NCI-H748 treated with DMSO at 0.1 percent for 48 hours (cell line): ENCODE measurements around the gene KDM6B.
A peak's percentile ranks its signal among the peaks of the same experiment; 100 is the strongest.
"Not testable (repeated sequence)": the region's sequence is repeated elsewhere in the genome, so short reads cannot be mapped to it uniquely, and the experiment has no call there.

Experiments used
- DNase-seq: peaks from one replicate; lab custom pipeline; 2025; lab: John Stamatoyannopoulos, UW

The KDM6B gene

GRCh38 chr17:7833795-7834541 is at the start of gene KDM6B:
KDM6B (plus strand) TSS chr17:7834217; CDS start chr17:7845555, 11,338 bp downstream.
- DNase-seq, result peak; percentile 93

- DNase-seq, result no peak
Measured at GRCh38 chr17:7786866-7787265, 47.2 kb upstream of the KDM6B start.

GRCh38 chr17:7789131-7789530 is 44.9 kb upstream of the KDM6B start:
- no peak for DNase-seq

- no peak for DNase-seq
Measured at GRCh38 chr17:7790150-7790549, 43.9 kb upstream of the KDM6B start.

- no peak for DNase-seq
Measured at GRCh38 chr17:7792611-7793010, 41.4 kb upstream of the KDM6B start.

GRCh38 chr17:7794075-7794663 is 39.8 kb upstream of the KDM6B start:
- DNase-seq, result no peak

- no peak for DNase-seq
Measured at GRCh38 chr17:7797976-7798375, 36.0 kb upstream of the KDM6B start.

- no peak for DNase-seq
Measured at GRCh38 chr17:7798839-7799238, 35.2 kb upstream of the KDM6B start.

- DNase-seq, result no peak
Measured at GRCh38 chr17:7803981-7804380, 30.0 kb upstream of the KDM6B start.

GRCh38 chr17:7806587-7806986 is 27.4 kb upstream of the KDM6B start:
- DNase-seq, result no peak

GRCh38 chr17:7807206-7807605 is 26.8 kb upstream of the KDM6B start:
- DNase-seq, result no peak

GRCh38 chr17:7809086-7809790 is 24.8 kb upstream of the KDM6B start:
- no peak for DNase-seq

GRCh38 chr17:7809791-7810343 is 24.1 kb upstream of the KDM6B start:
- DNase-seq, result not testable (repeated sequence)

GRCh38 chr17:7811251-7811650 is 22.8 kb upstream of the KDM6B start:
- DNase-seq, result no peak

GRCh38 chr17:7814969-7815368 is 19.0 kb upstream of the KDM6B start:
- DNase-seq, result no peak

GRCh38 chr17:7816926-7817642 is 16.9 kb upstream of the KDM6B start:
- no peak for DNase-seq

- DNase-seq, result no peak
Measured at GRCh38 chr17:7817643-7817964, 16.4 kb upstream of the KDM6B start.

GRCh38 chr17:7818026-7818425 is 16.0 kb upstream of the KDM6B start:
- no peak for DNase-seq

GRCh38 chr17:7818746-7819645 is 15.0 kb upstream of the KDM6B start:
- no peak for DNase-seq

GRCh38 chr17:7820231-7820630 is 13.8 kb upstream of the KDM6B start:
- DNase-seq, result no peak

GRCh38 chr17:7822126-7822525 is 11.9 kb upstream of the KDM6B start:
- no peak for DNase-seq
